Retinal pigment epithelial cell (primary cell): ENCODE measurements around the gene MFAP4.

Source experiments
- DNase-seq: peaks from one replicate; pipeline ENCODE4 v3.0.0-alpha.2; 2010; ENCODE audit warnings: low read depth
- H3K4me3 ChIP-seq: 2 replicates; pipeline ENCODE4 v1.5.1; 2011; ENCODE audit warnings: mild to moderate bottlenecking, low read length, control low read depth, moderate library complexity
- CTCF ChIP-seq: conservative IDR thresholded peaks from 2 replicates; pipeline ENCODE4 v1.5.1; 2011; ENCODE audit warnings: low read depth, low read length, control low read depth, inconsistent platforms

MFAP4 gene

GRCh38 chr17:19421926-19422325 is 34.9 kb upstream of the MFAP4 start:
- no peak for TF ChIP-seq CTCF
- no peak overlapping the region for H3K4me3 ChIP-seq
- no peak for DNase-seq

GRCh38 chr17:19421219-19421618 is 34.2 kb upstream of the MFAP4 start:
- TF ChIP-seq CTCF: no peak
- no peak overlapping the region for H3K4me3 ChIP-seq
- no peak for DNase-seq

GRCh38 chr17:19418251-19418992 is 31.4 kb upstream of the MFAP4 start:
- no peak for DNase-seq
- no peak for TF ChIP-seq CTCF
- H3K4me3 ChIP-seq: no peak overlapping the region

GRCh38 chr17:19417611-19418010 is 30.6 kb upstream of the MFAP4 start:
- no peak for TF ChIP-seq CTCF
- DNase-seq: no peak
- H3K4me3 ChIP-seq: no peak overlapping the region

GRCh38 chr17:19415806-19416775 is 29.1 kb upstream of the MFAP4 start:
- DNase-seq: no peak
- no peak for TF ChIP-seq CTCF
- H3K4me3 ChIP-seq: no peak overlapping the region

GRCh38 chr17:19415311-19415710 is 28.3 kb upstream of the MFAP4 start:
- no peak for TF ChIP-seq CTCF
- no peak overlapping the region for H3K4me3 ChIP-seq
- no peak for DNase-seq
